Caco-2 (cell line): Measurements from ENCODE around the gene FAM193A. TPM values are rescaled to one million over a fixed set of nuclear protein-coding genes. Genes with fewer than 3 reads are reported as not detected.

ENCODE experiments used
- BruUV-seq: library from RNA; stranded (reverse); fragments of 400-500 nt; replicated peaks from 2 replicates; lab custom pipeline; 2021; lab: Mats Ljungman, UMichigan
- CTCF ChIA-PET: fragments of 300-600 bp; sonication (Branson Sonifier 250); formaldehyde crosslinking; loops from one replicate; lab custom pipeline; 2022; ENCODE audit warnings: antibody characterized with exemption; lab: Charles Lee
- POLR2A ChIA-PET: fragments of 300-600 bp; sonication (Branson Sonifier 250); formaldehyde crosslinking; loops from one replicate; lab custom pipeline; 2022; ENCODE audit warnings: antibody characterized with exemption; lab: Charles Lee
- DNase-seq, 2 experiments: peaks; one replicate each; pipeline versions ENCODE4 v3.0.0 to v3.0.0-alpha.2; 2020 to 2022
- H3K27me3 ChIP-seq: replicated peaks from 2 replicates; pipeline ENCODE4 v1.6.0; 2011; ENCODE audit warnings: low read length; ENCODE audit not compliant: control insufficient read depth, insufficient read depth
- H3K36me3 ChIP-seq: 2 replicates; pipeline ENCODE4 v1.5.1; 2011; ENCODE audit warnings: low read length; ENCODE audit not compliant: control insufficient read depth, insufficient read depth
- H3K4me1 ChIP-seq: fragments of 250-450 bp; sonication (Bioruptor Pico); 2 replicates; pipeline ENCODE4 v1.5.1; 2020; ENCODE audit warnings: mild to moderate bottlenecking
- H3K4me3 ChIP-seq: 2 replicates; pipeline ENCODE4 v1.5.1; 2011; ENCODE audit warnings: low read depth, mild to moderate bottlenecking, control low read depth, low read length
- H3K9me3 ChIP-seq: fragments of 250-450 bp; sonication (Bioruptor Pico); 2 replicates; pipeline ENCODE4 v1.5.1; 2020; ENCODE audit warnings: mild to moderate bottlenecking, moderate library complexity
- H3K27ac Mint-ChIP-seq: one replicate; pipeline ENCODE4 v1.8.0; 2022; ENCODE audit warnings: mixed read lengths; ENCODE audit not compliant: unreplicated experiment
- H3K27me3 Mint-ChIP-seq: one replicate; pipeline ENCODE4 v1.8.0; 2022; ENCODE audit warnings: mixed read lengths; ENCODE audit not compliant: insufficient read depth, unreplicated experiment
- H3K36me3 Mint-ChIP-seq: one replicate; pipeline ENCODE4 v1.8.0; 2022; ENCODE audit warnings: mild to moderate bottlenecking, mixed read lengths; ENCODE audit not compliant: insufficient read depth, unreplicated experiment
- H3K4me1 Mint-ChIP-seq: one replicate; pipeline ENCODE4 v1.8.0; 2022; ENCODE audit warnings: low read depth, mixed read lengths; ENCODE audit not compliant: unreplicated experiment
- H3K4me3 Mint-ChIP-seq: one replicate; pipeline ENCODE4 v1.8.0; 2022; ENCODE audit warnings: mild to moderate bottlenecking, moderate library complexity, mixed read lengths; ENCODE audit not compliant: unreplicated experiment
- H3K9me3 Mint-ChIP-seq: one replicate; pipeline ENCODE4 v1.8.0; 2022; ENCODE audit warnings: mixed read lengths; ENCODE audit not compliant: unreplicated experiment
- CTCF ChIP-seq, 2 experiments: fragments of 200-600 bp in 1 of 2; IDR thresholded peaks; 1 replicate in 1 of 2; 2 replicates in 1 of 2; pipeline versions ENCODE4 v1.5.1 to v1.8.0; 2011 to 2022; ENCODE audit warnings: antibody characterized with exemption in 1 of 2, control low read depth in 1 of 2, inconsistent platforms in 1 of 2, low read depth in 1 of 2, low read length in 1 of 2, mild to moderate bottlenecking in 1 of 2, moderate library complexity in 1 of 2; ENCODE audit not compliant: insufficient read depth in 1 of 2, severe bottlenecking in 1 of 2, unreplicated experiment in 1 of 2
- intact Hi-C: fragments of 100-400 bp; cut with micrococcal nuclease; formaldehyde crosslinking; loops from one replicate; pipeline ENCODE4 v1.10.0; 2022; ENCODE audit not compliant: unreplicated experiment
- total RNA-seq: library from RNA; stranded (reverse); gene quantifications from 2 replicates; pipeline ENCODE4 v1.2.3, GENCODE V29; 2022

FAM193A gene
- total RNA-seq, 1 experiment from 2014 or later = 28.7 TPM

GRCh38 chr4:2492970-2493369, 43.5 kb upstream of the FAM193A start:
- Mint-ChIP-seq H3K36me3 (peaks cover 88% of the 10 kb centered on the region), H3K4me3 (no peak overlapping the region), H3K27me3 (no peaks in the 10 kb centered on the region), H3K9me3 (no peaks in the 10 kb centered on the region), H3K4me1 (no peaks in the 10 kb centered on the region), H3K27ac (peak overlapping the region; percentile 26)
- intact Hi-C loops = no loop called here
- DNase-seq = no peak
- CTCF ChIA-PET = no interaction called here
- BruUV-seq = no TSS peak
- no peaks in the 10 kb centered on the region; the same call in 1 of the 2 replicates for H3K36me3 ChIP-seq
- H3K27me3 ChIP-seq = no peaks in the 10 kb centered on the region
- H3K9me3 ChIP-seq = no peaks in the 10 kb centered on the region
- no peaks in the 10 kb centered on the region for H3K4me1 ChIP-seq
- POLR2A ChIA-PET = no interaction called here
- TF ChIP-seq CTCF (IDR thresholded peaks at IDR 0.05; ENCODE audit: insufficient read depth in 1 of 2, low read depth in 1 of 2, low read length in 1 of 2, severe bottlenecking in 1 of 2, unreplicated experiment in 1 of 2) = no peak
- no peak overlapping the region for H3K4me3 ChIP-seq

GRCh38 chr4:2494992-2495391, 41.5 kb upstream of the FAM193A start:
- Mint-ChIP-seq H3K27ac (no peak overlapping the region), H3K27me3 (no peaks in the 10 kb centered on the region), H3K4me1 (no peaks in the 10 kb centered on the region), H3K36me3 (peaks cover 94% of the 10 kb centered on the region), H3K4me3 (no peak overlapping the region), H3K9me3 (no peaks in the 10 kb centered on the region)
- no peaks in the 10 kb centered on the region for H3K27me3 ChIP-seq
- no peaks in the 10 kb centered on the region; the same call in 1 of the 2 replicates for H3K36me3 ChIP-seq
- H3K4me1 ChIP-seq = no peaks in the 10 kb centered on the region
- CTCF ChIA-PET = no interaction called here
- BruUV-seq = no TSS peak
- POLR2A ChIA-PET = no interaction called here
- intact Hi-C loops = no loop called here
- H3K4me3 ChIP-seq = no peak overlapping the region
- DNase-seq = no peak
- H3K9me3 ChIP-seq = no peaks in the 10 kb centered on the region
- no peak for TF ChIP-seq CTCF (IDR thresholded peaks at IDR 0.05; ENCODE audit: insufficient read depth in 1 of 2, low read depth in 1 of 2, low read length in 1 of 2, severe bottlenecking in 1 of 2, unreplicated experiment in 1 of 2)

- Mint-ChIP-seq H3K27me3 (no peaks in the 10 kb centered on the region), H3K4me1 (no peaks in the 10 kb centered on the region), H3K9me3 (no peaks in the 10 kb centered on the region), H3K36me3 (peaks cover 94% of the 10 kb centered on the region), H3K27ac (no peak overlapping the region), H3K4me3 (no peak overlapping the region)
- Histone ChIP-seq H3K4me3 (no peak overlapping the region), H3K9me3 (no peaks in the 10 kb centered on the region), H3K36me3 (peaks cover 2% of the 10 kb centered on the region), H3K4me1 (no peaks in the 10 kb centered on the region), H3K27me3 (no peaks in the 10 kb centered on the region)
- no peak for DNase-seq
- no peak for TF ChIP-seq CTCF (IDR thresholded peaks at IDR 0.05; ENCODE audit: insufficient read depth in 1 of 2, low read depth in 1 of 2, low read length in 1 of 2, severe bottlenecking in 1 of 2, unreplicated experiment in 1 of 2)
- BruUV-seq = no TSS peak
- ChIA-PET CTCF (no interaction called here), POLR2A (interaction anchor here (0.6 kb wide), 1 partner anchor 125 kb away, joined by 14 read pairs; no protein-coding TSS in a partner anchor)
- intact Hi-C loops = no loop called here
These were observed 39.1 kb upstream of the FAM193A start for GRCh38 chr4:2497324-2497723.
